Measurements from ENCODE around the gene SLC6A3.

The SLC6A3 gene

DNA sequence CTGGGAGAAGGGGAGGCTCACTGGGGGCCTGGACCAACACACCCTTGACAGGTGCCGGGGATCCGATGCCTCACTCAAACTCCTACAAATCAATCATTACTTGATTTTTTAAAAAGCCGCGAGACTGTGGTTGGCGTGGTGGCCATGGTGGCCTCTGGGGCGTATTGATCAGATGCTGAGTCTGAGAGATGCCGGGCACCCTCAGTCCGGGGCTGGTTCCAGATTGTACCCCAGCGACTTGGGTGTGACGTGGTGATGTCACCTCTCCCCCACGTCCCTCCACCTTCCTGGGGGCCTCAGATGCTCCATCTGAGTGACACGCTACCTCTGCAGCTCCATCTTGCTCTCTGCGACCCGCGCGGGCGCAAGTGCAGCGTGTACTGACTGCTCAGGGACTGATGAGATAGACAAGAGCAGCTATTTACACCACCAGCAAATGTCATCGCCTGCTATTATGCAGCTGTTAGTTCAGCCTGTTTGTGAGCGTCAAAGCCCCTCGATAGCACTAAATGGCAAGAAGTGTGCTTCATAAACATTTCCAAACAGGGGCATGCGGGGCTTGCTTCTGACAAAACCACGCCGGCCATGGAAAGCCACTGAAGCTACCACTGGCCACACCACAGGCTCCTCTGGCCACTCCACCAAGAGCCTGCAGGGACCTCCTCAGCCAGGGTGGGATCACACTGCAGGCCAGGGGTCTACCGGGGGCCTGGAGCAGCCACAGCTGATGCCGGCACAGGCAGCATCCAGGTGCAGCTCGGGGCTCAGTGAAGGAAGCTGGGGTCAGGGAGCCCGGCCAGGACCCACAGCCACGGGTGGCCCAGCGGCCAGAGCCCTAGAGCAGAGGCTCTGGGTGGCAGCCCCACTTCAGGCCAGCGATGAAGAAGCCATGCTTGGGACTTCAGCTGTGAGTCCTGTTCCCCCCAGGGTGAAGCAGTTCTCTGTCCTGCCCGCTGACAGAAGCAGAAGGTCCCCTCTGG lies 50.1 kb downstream of the SLC6A3 start:
- no peak for DNase-seq (ENCODE audit: low read depth in 1 of 2, low spot score in 1 of 2)
- no peak for TF ChIP-seq JUND (IDR thresholded peaks at IDR 0.05; ENCODE audit: low read depth)
- in situ Hi-C loops (cut with HindIII; ENCODE audit: low pct_unique_long_range_greater_than_20kb, low sequenced_read_pairs), result no loop called here

DNA sequence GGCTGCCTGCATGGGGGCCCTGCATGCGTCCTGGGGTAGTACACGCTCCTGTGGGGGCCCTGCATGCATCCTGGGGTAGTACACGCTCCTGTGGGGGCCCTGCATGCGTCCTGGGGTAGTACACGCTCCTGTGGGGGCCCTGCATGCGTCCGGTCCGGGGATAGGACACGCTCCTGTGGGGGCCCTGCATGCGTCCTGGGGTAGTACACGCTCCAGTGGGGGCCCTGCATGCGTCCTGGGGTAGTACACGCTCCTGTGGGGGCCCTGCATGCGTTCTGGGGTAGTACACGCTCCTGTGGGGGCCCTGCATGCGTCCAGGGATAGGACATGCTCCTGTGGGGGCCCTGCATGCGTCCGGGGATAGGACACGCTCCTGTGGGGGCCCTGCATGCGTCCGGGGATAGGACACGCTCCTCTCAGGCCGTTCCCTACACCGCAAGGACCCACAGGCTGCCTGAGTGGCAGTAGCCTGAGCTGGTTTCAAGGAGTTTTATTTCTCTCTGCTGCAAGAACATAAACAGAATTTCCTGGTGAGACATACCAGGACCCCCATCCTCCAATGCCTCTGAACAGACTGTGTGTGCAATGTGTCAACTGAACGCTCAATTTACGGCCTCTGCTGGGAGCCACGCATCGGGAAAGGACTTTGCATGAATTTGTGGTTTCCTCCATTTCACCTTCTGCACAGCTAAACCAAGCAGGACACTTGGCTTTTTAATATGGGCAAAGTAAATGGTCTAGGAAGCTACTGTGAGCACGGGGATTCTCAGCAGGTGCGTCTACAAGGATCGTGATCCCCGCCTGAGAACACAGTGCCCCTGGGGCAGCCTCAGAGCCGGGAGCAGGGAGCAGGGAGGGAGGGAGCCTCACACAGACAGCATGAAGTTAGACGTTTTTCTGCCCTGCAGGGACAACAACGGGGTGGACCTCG lies 51.4 kb downstream of the SLC6A3 start:
- in situ Hi-C loops (cut with HindIII; ENCODE audit: low pct_unique_long_range_greater_than_20kb, low sequenced_read_pairs), result no loop called here
- no peak for TF ChIP-seq JUND (IDR thresholded peaks at IDR 0.05; ENCODE audit: low read depth)
- no peak for DNase-seq (ENCODE audit: low read depth in 1 of 2, low spot score in 1 of 2)

DNA sequence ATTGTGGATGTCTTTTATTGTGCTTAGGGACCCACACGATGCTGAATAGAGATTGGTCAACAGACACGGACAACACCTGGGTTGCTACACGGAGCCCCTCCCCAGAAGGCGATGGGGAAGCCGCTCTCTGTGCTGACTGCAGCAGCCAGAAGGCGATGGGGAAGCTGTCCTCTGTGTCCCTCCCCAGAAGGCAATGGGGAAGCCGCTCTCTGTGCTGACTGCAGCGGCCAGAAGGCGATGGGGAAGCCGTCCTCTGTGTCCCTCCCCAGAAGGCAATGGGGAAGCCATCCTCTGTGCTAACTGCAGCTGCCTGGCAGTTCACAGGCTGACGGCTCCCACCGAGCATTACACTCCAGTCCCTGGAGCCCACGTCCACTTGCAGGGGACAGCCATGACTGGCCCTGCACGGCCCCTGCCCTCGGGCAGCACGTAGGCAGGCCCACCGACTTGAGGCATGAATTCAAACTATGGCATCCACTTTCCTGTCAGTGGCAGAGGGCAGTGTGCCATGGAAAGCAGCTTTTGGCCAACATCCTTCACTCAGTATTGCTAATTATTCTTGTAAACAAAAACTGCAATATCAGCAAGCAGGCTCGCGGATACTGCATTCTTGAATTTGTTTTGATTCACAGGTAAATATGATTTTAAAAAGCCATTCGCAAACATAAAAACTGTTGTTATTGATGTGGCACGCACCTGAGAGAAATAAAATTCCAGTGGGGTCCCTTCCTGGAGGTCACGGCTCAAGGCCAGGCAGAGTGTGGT lies 52.3 kb downstream of the SLC6A3 start:
- DNase-seq (ENCODE audit: low read depth in 1 of 2, low spot score in 1 of 2), result no peak
- in situ Hi-C loops (cut with HindIII; ENCODE audit: low pct_unique_long_range_greater_than_20kb, low sequenced_read_pairs), result no loop called here
- no peak for TF ChIP-seq JUND (IDR thresholded peaks at IDR 0.05; ENCODE audit: low read depth)

DNA sequence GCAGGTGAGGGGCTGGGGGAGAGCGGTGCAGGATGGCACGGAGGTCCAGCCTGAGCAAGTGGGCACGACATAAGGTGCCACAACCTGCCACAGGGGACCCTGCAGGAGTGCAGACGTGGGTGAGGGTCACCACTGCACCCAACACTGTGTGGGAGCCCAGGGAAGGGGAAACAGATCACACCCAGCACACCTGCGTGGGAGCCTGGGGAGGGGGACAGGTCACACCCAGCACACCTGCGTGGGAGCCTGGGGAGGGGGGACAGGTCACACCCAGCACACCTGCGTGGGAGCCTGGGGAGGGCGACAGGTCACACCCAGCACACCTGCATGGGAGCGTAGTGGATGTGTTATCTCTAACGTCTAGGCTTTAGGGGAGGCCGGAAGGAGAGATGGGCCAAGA lies 53.0 kb downstream of the SLC6A3 start:
- TF ChIP-seq JUND (IDR thresholded peaks at IDR 0.05; ENCODE audit: low read depth), result no peak
- in situ Hi-C loops (cut with HindIII; ENCODE audit: low pct_unique_long_range_greater_than_20kb, low sequenced_read_pairs), result no loop called here
- DNase-seq (ENCODE audit: low read depth in 1 of 2, low spot score in 1 of 2), result no peak

DNA sequence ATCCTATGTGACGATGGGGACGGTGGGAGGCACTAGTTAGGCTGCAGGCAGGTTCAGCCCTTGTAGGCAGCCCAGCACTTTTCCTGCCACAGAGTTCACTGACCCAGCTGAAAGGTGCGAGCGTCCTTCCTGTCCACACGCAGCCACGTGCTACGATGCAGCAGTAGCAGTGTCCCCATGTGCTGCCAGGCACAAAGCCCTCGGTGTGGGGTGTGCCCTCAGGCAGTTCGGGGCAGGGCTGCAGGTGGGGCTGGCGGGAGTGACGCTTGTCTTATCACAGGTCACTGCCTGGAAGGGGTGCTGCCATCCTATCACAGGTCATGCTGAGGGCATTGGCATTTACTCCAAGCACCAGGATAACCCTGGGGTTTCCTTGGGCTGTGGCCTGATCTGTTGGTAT lies 53.5 kb downstream of the SLC6A3 start:
- no peak for TF ChIP-seq JUND (IDR thresholded peaks at IDR 0.05; ENCODE audit: low read depth)
- in situ Hi-C loops (cut with HindIII; ENCODE audit: low pct_unique_long_range_greater_than_20kb, low sequenced_read_pairs), result no loop called here
- no peak for DNase-seq (ENCODE audit: low read depth in 1 of 2, low spot score in 1 of 2)

DNA sequence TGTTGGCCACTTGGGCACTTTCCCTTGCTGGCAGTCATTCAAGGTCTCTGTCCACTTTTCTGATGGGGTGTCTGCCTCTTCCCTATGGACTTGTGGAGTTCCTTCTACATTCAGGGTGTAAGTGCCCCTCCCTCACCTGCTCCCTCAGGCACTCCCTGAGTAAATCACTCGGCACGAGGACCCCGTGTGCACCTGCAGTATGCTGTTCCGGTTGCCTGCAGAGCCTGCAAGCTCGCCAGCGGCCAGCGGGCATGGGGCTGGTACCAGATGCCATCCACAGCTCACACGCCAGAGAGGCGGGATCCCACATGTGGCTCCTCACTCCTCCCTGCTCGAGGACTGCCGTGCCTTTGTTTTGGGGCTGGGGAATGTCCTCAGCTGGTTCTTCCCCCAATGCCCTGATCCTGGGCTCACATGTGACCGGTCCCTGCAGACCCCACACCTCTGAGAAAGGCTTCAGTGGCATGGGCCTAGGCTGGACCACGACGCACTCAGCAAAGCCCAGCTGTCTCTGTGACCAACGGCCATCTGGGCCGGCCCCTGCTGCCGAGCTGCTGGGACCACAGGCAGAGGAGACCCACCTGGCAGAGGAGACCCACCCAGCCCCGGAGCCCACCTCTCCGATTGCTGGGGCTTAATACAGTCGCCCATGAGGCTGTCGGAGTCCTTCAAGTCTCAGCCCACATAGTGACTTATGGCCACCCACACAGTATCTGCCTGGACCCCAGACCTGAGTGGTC lies 54.2 kb downstream of the SLC6A3 start:
- DNase-seq (ENCODE audit: low read depth in 1 of 2, low spot score in 1 of 2), result no peak
- in situ Hi-C loops (cut with HindIII; ENCODE audit: low pct_unique_long_range_greater_than_20kb, low sequenced_read_pairs), result no loop called here
- no peak for TF ChIP-seq JUND (IDR thresholded peaks at IDR 0.05; ENCODE audit: low read depth)

DNA sequence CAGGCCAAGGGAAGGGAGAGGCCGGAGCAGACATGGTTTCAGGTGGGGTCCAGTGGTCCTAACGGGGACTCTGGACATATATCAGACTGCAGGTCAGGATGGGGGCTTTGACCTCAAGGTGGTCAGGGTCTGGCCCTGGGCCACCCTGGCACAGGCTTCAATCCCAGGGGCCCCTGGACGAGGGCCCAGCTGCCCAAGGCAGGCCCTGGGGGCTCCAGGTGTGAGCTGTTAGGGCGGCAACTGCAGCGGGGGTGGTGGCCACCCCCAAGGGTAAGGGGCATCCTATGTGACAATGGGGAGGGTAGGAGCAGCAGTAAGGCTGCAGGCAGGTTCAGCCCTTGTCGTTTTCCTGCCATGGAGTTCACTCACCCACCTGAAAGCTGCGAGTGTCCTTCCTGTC lies 54.9 kb downstream of the SLC6A3 start:
- in situ Hi-C loops (cut with HindIII; ENCODE audit: low pct_unique_long_range_greater_than_20kb, low sequenced_read_pairs), result no loop called here
- TF ChIP-seq JUND (IDR thresholded peaks at IDR 0.05; ENCODE audit: low read depth), result no peak
- DNase-seq (ENCODE audit: low read depth in 1 of 2, low spot score in 1 of 2), result no peak

DNA sequence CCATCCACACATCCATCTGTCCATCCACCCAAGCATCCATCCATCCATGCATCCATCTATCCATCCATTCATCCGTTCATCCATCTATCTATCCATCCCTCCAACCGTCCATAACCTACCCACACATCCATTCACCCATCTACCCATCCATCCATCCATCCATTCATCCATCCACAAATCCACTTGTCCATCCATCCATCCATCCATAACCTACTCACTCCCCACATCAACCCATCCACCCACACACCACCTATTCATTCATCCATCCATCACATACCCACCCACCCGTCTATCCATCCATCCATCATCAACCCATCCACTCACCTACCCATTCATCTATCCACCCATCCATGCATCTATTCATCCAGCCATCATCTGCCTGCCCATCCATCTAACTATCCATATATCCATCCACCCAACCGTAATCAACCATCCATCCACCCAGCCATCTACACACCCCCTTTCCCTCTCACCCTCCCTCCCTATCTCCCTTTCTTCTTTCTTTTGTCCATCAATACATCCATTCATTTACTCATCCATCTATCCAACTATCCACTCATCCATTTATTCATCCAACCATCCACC lies 56.8 kb downstream of the SLC6A3 start:
- no peak for DNase-seq (ENCODE audit: low read depth in 1 of 2, low spot score in 1 of 2)
- TF ChIP-seq JUND (IDR thresholded peaks at IDR 0.05; ENCODE audit: low read depth), result no peak
- in situ Hi-C loops (cut with HindIII; ENCODE audit: low pct_unique_long_range_greater_than_20kb, low sequenced_read_pairs), result no loop called here

DNA sequence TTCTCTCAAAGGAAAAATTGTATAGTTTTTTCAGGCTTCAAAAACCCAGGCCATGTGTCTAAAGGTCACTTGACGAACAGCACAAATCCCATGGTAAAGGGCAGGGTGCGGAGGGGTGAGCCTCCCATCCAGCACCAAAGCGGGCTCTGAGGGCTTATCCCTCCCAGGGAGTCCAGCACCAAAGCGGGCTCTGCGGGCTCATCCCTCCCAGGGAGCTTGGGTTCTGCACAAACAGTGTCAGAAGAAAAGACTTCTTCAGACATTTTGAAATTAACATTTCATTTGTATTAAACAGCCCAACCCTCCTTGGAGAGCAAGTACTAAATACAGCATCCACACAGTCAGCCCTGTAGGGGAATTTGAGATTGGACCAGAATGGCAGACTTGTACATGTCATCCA lies 57.4 kb downstream of the SLC6A3 start:
- no peak for DNase-seq (ENCODE audit: low read depth in 1 of 2, low spot score in 1 of 2)
- in situ Hi-C loops (cut with HindIII; ENCODE audit: low pct_unique_long_range_greater_than_20kb, low sequenced_read_pairs), result no loop called here
- no peak for TF ChIP-seq JUND (IDR thresholded peaks at IDR 0.05; ENCODE audit: low read depth)

DNA sequence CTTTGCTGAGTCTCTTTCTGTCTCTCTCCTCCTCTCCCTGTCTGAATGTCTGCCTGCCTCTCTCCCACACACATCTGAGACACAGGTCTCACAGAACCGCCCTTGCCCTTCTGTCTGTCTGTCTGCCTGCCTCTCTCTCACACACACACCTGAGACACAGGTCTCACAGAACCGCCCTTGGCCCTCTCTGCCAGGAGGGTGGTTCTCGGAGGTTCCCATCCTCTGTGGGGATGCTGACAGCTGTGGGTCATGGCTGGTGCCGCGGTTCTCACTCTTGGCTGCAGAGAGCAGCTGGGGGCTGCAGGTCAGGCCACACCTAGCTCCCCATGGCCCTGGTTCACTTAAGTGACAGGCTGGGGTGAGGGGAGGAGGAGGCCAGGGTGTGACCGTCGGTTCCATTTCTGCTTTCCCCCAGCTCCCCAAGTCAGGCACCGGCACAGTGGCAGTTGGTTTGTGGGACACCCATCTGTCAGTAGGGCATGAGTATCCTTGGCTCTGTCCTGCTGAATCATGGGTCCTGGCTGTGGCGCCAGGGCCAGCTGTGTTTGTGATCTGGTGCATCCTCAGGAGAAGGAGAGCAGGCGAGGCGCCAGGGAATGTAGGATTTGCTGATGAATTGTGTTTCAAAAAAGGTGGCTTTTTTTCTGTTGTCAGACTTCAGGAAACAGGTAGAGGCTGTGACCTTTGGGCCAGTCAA lies 58.0 kb downstream of the SLC6A3 start:
- in situ Hi-C loops (cut with HindIII; ENCODE audit: low pct_unique_long_range_greater_than_20kb, low sequenced_read_pairs), result no loop called here
- DNase-seq (ENCODE audit: low read depth in 1 of 2, low spot score in 1 of 2), result no peak
- TF ChIP-seq JUND (IDR thresholded peaks at IDR 0.05; ENCODE audit: low read depth), result no peak

DNA sequence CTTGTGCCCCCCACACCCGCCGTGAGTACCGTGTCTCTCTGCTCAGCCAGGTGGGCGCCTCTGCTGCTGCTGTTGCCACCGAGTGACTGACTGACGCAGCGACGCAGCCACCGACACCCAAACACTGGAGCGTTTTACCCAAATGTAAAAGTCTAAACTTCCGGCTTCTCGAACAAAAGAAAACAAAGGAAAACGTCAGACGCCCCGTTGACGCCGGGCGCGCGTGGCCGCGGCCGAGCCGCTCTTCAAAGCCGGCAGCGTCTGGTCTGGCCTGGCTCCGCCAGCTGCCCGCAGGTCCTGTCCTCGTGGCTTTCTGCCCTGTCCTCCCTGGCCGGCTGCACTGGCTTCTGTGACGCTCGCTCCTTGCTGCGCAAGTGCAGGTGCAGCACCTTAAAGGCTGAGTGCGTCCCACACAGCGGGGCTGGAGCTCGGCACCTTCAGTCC lies 58.9 kb downstream of the SLC6A3 start:
- DNase-seq (ENCODE audit: low read depth in 1 of 2, low spot score in 1 of 2), result peak; percentile 83 to 91
- no peak for TF ChIP-seq JUND (IDR thresholded peaks at IDR 0.05; ENCODE audit: low read depth)
- in situ Hi-C loops (cut with HindIII; ENCODE audit: low pct_unique_long_range_greater_than_20kb, low sequenced_read_pairs), result no loop called here

Data from T47D (cell line).